Lung (tissue), 12 donors: ENCODE results near the gene IQCK. TPM values are rescaled to one million over a fixed set of nuclear protein-coding genes. Genes with fewer than 3 reads are reported as not detected.

Experiments
- ATAC-seq: fragments of 200-7000 bp; cut with Tn5 transposase; one replicate; pipeline ENCODE4 v1.9.1; 2020; ENCODE audit warnings: moderate number of reproducible peaks; ENCODE audit not compliant: insufficient read depth, low FRiP score
- DNase-seq, 3 donors: peaks; one replicate each; pipeline ENCODE4 v3.0.0-alpha.2; 2013 to 2017
- H3K27ac ChIP-seq, 2 donors: one replicate each; pipeline ENCODE4 v1.5.1; 2013; ENCODE audit warnings: mild to moderate bottlenecking in 2 of 2, moderate library complexity in 2 of 2, control low read depth in 1 of 2, inconsistent platforms in 1 of 2, low read depth in 1 of 2, low read length in 1 of 2
- H3K27me3 ChIP-seq, 3 donors: one replicate each; pipeline ENCODE4 v1.5.1; 2013; ENCODE audit warnings: low read length in 2 of 3; ENCODE audit not compliant: control insufficient read depth in 3 of 3, insufficient read depth in 3 of 3
- H3K36me3 ChIP-seq, 4 donors: one replicate each; pipeline ENCODE4 v1.5.1; 2013; ENCODE audit warnings: low read length in 4 of 4, mild to moderate bottlenecking in 1 of 4, moderate library complexity in 1 of 4; ENCODE audit not compliant: control insufficient read depth in 4 of 4, insufficient read depth in 4 of 4
- H3K4me1 ChIP-seq, 5 donors: one replicate each; pipeline ENCODE4 v1.5.1; 2013; ENCODE audit warnings: low read length in 5 of 5, mild to moderate bottlenecking in 2 of 5, moderate library complexity in 1 of 5; ENCODE audit not compliant: control insufficient read depth in 5 of 5, insufficient read depth in 5 of 5
- H3K4me3 ChIP-seq: one replicate; pipeline ENCODE4 v1.5.1; 2013; ENCODE audit warnings: mild to moderate bottlenecking, control low read depth, moderate library complexity
- H3K9ac ChIP-seq, 2 donors: one replicate each; pipeline ENCODE4 v1.5.1; 2013; ENCODE audit warnings: low read length in 2 of 2, control low read depth in 1 of 2; ENCODE audit not compliant: insufficient read depth in 1 of 2
- H3K9me3 ChIP-seq, 4 donors: one replicate each; pipeline ENCODE4 v1.5.1; 2013; ENCODE audit warnings: low read length in 3 of 4, mild to moderate bottlenecking in 1 of 4, moderate library complexity in 1 of 4; ENCODE audit not compliant: control insufficient read depth in 4 of 4, insufficient read depth in 3 of 4
- whole genome bisulfite sequencing, 2 donors: extraction: QIAGEN DNeasy Blood & Tissue Kit; methylation state at CpG; one replicate each; pipeline ENCODE4 v1.1.7; 2013; 5-methylcytosine and 5-hydroxymethylcytosine counted together
- polyA plus RNA-seq, 2 donors: library from polyadenylated mRNA; stranded (reverse); fragments of 200-250 nt; gene quantifications; one replicate each; pipeline ENCODE4 v1.2.1, GENCODE V29; 2013
- total RNA-seq, 2 donors: library from RNA; depleted of rRNA in 1 of 2; stranded (reverse); fragments of >200 nt in 1 of 2; gene quantifications; one replicate each; pipeline ENCODE4 v1.2.1, GENCODE V29; 2014 to 2021
- TF ChIP-seq, protein P1 (sequence below): IDR thresholded peaks from 2 replicates; pipeline ENCODE4 v1.5.1; 2012; ENCODE audit warnings: mild to moderate bottlenecking; ENCODE audit errors: control extremely low read depth, extremely low read depth
- donor health status: control.
- donor health status: control.
- donor health status: Bipolar disorder and iron deficiency.
- donor health status: healthy.
- donor health status: DM: yes; HTN: yes; CAD: no.

IQCK gene
- total and polyA plus RNA-seq, 4 donors = 12.7 to 27.0 (median 20.4) TPM

GRCh38 chr16:19853742-19854542 lies 135.9 kb downstream of the IQCK start:
- 81 to 83% methylated on average over 7 of the region's 7 CpGs for WGBS, 2 donors
- H3K4me3 ChIP-seq = no peak overlapping the region
- ATAC-seq = no peak
- no peak overlapping the region for H3K9ac ChIP-seq
- no peak for DNase-seq
- no peaks in the 10 kb centered on the region for H3K27me3 ChIP-seq
- H3K4me1 ChIP-seq = peaks cover 0 to 4% (median 0%) of the 10 kb centered on the region in 5 donors
- H3K36me3 ChIP-seq = peaks cover 0 to 12% (median 7%) of the 10 kb centered on the region in 4 donors
- no peaks in the 10 kb centered on the region for H3K9me3 ChIP-seq
- TF ChIP-seq, protein P1, sequence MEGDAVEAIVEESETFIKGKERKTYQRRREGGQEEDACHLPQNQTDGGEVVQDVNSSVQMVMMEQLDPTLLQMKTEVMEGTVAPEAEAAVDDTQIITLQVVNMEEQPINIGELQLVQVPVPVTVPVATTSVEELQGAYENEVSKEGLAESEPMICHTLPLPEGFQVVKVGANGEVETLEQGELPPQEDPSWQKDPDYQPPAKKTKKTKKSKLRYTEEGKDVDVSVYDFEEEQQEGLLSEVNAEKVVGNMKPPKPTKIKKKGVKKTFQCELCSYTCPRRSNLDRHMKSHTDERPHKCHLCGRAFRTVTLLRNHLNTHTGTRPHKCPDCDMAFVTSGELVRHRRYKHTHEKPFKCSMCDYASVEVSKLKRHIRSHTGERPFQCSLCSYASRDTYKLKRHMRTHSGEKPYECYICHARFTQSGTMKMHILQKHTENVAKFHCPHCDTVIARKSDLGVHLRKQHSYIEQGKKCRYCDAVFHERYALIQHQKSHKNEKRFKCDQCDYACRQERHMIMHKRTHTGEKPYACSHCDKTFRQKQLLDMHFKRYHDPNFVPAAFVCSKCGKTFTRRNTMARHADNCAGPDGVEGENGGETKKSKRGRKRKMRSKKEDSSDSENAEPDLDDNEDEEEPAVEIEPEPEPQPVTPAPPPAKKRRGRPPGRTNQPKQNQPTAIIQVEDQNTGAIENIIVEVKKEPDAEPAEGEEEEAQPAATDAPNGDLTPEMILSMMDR = no peak
- no peak overlapping the region for H3K27ac ChIP-seq

- Histone ChIP-seq H3K36me3 (peaks cover 0 to 13% (median 10%) of the 10 kb centered on the region in 4 donors), H3K4me3 (no peak overlapping the region), H3K9ac (no peak overlapping the region), H3K27ac (no peak overlapping the region), H3K4me1 (peaks cover 0 to 4% (median 0%) of the 10 kb centered on the region in 5 donors), H3K9me3 (no peaks in the 10 kb centered on the region), H3K27me3 (no peaks in the 10 kb centered on the region)
- TF ChIP-seq, protein P1 = no peak
- ATAC-seq (no peak), DNase-seq (no peak)
- 91 to 92% methylated on average over 6 of the region's 6 CpGs for WGBS, 2 donors
Observed at GRCh38 chr16:19854543-19854876, 136.4 kb downstream of the IQCK start.

- Histone ChIP-seq H3K9me3 (no peaks in the 10 kb centered on the region), H3K36me3 (peaks cover 0 to 21% (median 12%) of the 10 kb centered on the region in 4 donors), H3K4me1 (peaks cover 0 to 2% (median 0%) of the 10 kb centered on the region in 5 donors), H3K9ac (no peak overlapping the region), H3K27ac (no peak overlapping the region), H3K27me3 (no peaks in the 10 kb centered on the region), H3K4me3 (no peak overlapping the region)
- 94 to 95% methylated on average over 10 of the region's 10 CpGs for WGBS, 2 donors
- DNase-seq = no peak
- no peak for ATAC-seq
- TF ChIP-seq, protein P1 = no peak
Observed at GRCh38 chr16:19856120-19856519, 138.0 kb downstream of the IQCK start.
